ENCODE results near the gene HRC.
A peak's percentile ranks its signal among the peaks of the same experiment; 100 is the strongest.
"Not testable (repeated sequence)": the region's sequence is repeated elsewhere in the genome, so short reads cannot be mapped to it uniquely, and the experiment has no call there.

The HRC gene

DNA sequence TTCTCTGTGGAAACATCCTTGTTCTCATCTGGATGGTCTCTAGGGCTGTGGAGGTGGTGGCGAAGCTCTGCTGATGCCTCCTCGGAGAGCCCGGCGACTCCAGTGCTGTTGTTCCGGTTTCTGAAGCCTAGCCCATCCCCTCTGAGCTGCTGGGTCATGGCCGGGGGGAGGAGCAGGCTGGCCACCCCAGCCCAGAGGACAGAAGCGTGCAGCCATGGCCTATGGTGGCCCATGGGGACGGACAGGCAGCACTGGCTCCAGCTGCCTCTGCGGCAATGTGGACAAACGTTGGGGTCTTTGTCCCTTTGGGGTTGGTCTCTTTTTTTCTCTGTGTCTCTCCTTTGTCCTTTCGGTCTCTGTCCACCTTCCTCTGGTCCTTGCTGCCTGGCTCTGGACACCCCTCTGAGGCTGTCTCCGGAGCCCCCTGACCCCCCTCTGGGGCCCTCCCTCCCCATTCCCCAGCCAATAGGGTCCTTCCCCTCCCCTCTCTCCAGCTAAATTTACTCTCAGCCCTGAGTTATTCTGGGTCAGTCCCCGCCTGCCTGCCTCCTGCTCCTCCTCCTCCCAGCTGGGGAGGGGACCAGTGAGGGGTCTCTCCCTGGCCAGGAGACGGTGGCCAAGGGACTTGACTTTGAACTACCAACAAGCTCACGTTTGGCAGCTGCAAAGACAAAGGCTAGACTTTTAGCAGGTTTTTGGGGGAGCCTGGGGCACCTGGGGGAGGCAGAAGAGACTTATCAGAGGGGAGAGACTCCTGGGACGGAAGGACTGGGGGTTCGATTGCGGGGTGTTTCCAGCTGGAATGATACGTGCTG, at the start of gene HRC:
Gene HRC (minus strand): TSS at position 392 of the 815 bp plus-strand sequence. CDS start 159 bp downstream, at position 233.
- H3K9me3 Mint-ChIP-seq = no peaks in the 10 kb centered on the region
- peaks cover 63% of the 10 kb centered on the region for H3K27me3 Mint-ChIP-seq
- H3K4me3 Mint-ChIP-seq = no peak within 1 kb of the TSS
- H3K36me3 Mint-ChIP-seq (ENCODE audit: low read depth) = no peaks in the 10 kb centered on the region
- peaks cover 13% of the 10 kb centered on the region for H3K4me1 Mint-ChIP-seq (ENCODE audit: low read depth)
- no peak within 1 kb of the TSS for H3K27ac Mint-ChIP-seq

GRCh38 chr19:49201042-49201441, 45.8 kb upstream of the HRC start:
- no peaks in the 10 kb centered on the region for H3K9me3 Mint-ChIP-seq
- H3K4me3 Mint-ChIP-seq = no peak overlapping the region
- no peak overlapping the region for H3K27ac Mint-ChIP-seq
- peaks cover 3% of the 10 kb centered on the region for H3K27me3 Mint-ChIP-seq
- no peaks in the 10 kb centered on the region for H3K36me3 Mint-ChIP-seq (ENCODE audit: low read depth)
- peaks cover 3% of the 10 kb centered on the region for H3K4me1 Mint-ChIP-seq (ENCODE audit: low read depth)

- Mint-ChIP-seq H3K4me3 (no peak overlapping the region), H3K9me3 (no peaks in the 10 kb centered on the region), H3K36me3 (ENCODE audit: low read depth) (no peaks in the 10 kb centered on the region), H3K27me3 (peaks cover 3% of the 10 kb centered on the region), H3K4me1 (ENCODE audit: low read depth) (peaks cover 3% of the 10 kb centered on the region), H3K27ac (no peak overlapping the region)
Observed at GRCh38 chr19:49200238-49200862, 45.2 kb upstream of the HRC start.

DNA sequence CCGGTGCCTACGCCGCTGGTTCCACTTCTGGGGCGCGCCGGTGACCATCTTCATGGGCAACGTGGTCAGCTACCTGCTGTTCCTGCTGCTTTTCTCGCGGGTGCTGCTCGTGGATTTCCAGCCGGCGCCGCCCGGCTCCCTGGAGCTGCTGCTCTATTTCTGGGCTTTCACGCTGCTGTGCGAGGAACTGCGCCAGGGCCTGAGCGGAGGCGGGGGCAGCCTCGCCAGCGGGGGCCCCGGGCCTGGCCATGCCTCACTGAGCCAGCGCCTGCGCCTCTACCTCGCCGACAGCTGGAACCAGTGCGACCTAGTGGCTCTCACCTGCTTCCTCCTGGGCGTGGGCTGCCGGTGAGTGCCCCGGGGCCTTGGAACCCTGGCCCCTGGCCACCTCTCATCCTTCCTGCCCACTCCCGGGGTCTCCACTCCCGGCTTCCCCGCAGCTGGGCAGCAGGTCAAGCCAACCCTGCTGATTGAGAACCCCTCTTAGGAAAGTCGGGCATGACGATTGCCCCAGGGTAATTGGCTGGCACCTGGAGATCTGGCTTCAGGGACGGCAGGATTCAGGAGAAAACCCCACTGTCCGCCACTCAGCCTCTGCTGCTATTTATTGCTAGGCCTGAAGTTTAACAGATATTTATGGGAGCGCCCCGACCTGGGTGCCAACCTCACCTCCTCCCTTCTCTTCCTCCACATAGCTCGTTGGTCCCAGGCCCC, 41.5 kb upstream of the HRC start:
- Mint-ChIP-seq H3K9me3 (no peaks in the 10 kb centered on the region), H3K36me3 (ENCODE audit: low read depth) (no peaks in the 10 kb centered on the region), H3K27ac (no peak overlapping the region), H3K4me1 (ENCODE audit: low read depth) (peaks cover 3% of the 10 kb centered on the region), H3K4me3 (no peak overlapping the region), H3K27me3 (no peaks in the 10 kb centered on the region)

- Mint-ChIP-seq H3K27ac (no peak overlapping the region), H3K4me3 (no peak overlapping the region), H3K36me3 (ENCODE audit: low read depth) (no peaks in the 10 kb centered on the region), H3K27me3 (peaks cover 3% of the 10 kb centered on the region), H3K9me3 (peaks cover 3% of the 10 kb centered on the region), H3K4me1 (ENCODE audit: low read depth) (peaks cover 6% of the 10 kb centered on the region)
Observed at GRCh38 chr19:49194408-49194807, 39.2 kb upstream of the HRC start.

DNA sequence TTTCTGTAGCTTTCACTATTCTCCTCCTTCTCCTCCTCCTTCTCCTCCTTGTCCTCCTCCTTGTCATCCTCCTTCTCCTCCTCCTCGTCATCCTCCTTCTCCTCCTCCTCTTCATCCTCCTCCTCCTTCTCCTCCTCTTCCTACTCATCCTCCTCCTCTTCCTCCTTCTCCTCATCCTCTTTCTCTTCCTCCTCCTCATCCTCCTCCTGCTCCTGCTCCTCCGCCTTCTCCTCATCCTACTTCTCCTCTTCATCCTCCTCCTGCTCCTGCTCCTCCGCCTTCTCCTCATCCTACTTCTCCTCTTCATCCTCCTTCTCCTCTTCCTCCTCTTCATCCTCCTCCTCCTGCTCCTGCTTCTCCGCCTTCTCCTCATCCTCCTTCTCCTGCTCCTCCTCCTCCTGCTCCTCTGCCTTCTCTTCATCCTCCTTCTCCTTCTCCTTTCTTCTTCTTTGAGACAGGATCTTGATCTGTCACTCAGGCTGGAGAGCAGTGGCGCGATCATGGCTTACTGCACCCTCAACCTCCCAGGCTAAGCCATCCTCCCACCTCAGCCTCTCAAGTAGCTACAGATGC, 38.7 kb upstream of the HRC start:
- Mint-ChIP-seq H3K4me3 (no peak overlapping the region), H3K9me3 (peaks cover 3% of the 10 kb centered on the region), H3K27ac (no peak overlapping the region), H3K27me3 (peaks cover 3% of the 10 kb centered on the region), H3K4me1 (ENCODE audit: low read depth) (peaks cover 5% of the 10 kb centered on the region), H3K36me3 (ENCODE audit: low read depth) (no peaks in the 10 kb centered on the region)

DNA sequence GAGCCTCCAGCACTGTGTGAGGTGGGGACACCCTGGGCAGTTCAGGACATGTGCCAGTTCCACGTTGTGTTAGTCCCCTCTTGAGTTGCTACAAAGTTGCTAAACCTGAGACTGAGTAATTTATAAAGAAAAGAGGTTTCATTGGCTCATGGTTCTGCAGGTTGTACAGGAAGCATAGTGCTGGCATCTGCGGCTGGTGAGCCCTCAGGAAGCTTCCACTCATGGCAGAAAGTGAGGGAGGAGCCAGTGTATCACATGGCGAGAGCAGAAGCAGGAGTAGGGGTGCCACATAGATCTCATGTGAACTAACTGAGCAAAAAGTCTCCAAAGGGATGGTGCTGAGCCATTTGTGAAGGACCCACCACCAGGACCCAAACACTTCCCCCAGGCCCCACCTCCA, 35.6 kb upstream of the HRC start:
- no peak overlapping the region for H3K27ac Mint-ChIP-seq
- H3K27me3 Mint-ChIP-seq = peaks cover 3% of the 10 kb centered on the region
- H3K9me3 Mint-ChIP-seq = peaks cover 3% of the 10 kb centered on the region
- H3K4me3 Mint-ChIP-seq = no peak overlapping the region
- no peaks in the 10 kb centered on the region for H3K36me3 Mint-ChIP-seq (ENCODE audit: low read depth)
- H3K4me1 Mint-ChIP-seq (ENCODE audit: low read depth) = peaks cover 3% of the 10 kb centered on the region

DNA sequence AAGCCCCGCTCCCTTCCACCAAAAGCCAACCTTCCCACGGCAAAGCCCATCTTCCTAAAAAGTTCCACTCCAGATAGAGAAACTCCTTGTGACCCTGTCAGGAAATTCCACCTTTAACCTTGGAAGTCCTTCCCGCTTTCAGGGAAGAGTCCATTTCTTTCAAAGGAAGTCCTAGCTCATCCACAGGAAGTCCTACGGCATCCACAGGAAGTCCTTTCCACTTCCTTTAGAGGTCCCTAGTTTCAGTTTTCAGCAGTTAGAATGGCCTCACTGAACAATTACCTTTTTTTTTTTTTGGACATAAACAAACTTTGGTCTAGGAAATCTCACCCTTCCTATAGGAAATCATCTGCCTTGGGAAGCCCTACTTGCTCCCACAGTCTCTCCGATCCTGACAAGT, 34.1 kb upstream of the HRC start:
- Mint-ChIP-seq H3K36me3 (ENCODE audit: low read depth) (no peaks in the 10 kb centered on the region), H3K4me3 (no peak overlapping the region), H3K27me3 (peaks cover 3% of the 10 kb centered on the region), H3K4me1 (ENCODE audit: low read depth) (peaks cover 3% of the 10 kb centered on the region), H3K9me3 (peaks cover 3% of the 10 kb centered on the region), H3K27ac (no peak overlapping the region)

DNA sequence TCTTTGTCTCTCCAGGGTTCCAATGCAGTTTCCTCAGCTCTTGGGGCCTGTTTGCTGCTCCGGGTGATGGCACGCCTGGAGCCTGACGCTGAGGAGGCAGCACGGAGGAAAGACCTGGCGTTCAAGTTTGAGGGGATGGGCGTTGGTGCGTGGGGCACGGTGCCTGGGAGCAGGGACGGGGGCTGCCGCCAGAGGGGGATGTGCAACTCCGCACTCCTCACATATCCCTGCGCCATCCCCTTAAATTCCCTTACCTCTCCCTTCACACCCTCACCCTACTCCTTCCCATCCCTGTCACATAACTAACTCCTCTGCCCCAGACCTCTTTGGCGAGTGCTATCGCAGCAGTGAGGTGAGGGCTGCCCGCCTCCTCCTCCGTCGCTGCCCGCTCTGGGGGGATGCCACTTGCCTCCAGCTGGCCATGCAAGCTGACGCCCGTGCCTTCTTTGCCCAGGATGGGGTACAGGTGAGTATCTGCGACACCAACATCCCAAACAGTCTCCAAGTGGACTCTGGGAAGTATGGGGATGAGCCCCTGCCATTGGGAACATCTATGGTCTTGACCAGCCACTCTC, 33.5 kb upstream of the HRC start:
- no peak overlapping the region for H3K27ac Mint-ChIP-seq
- no peak overlapping the region for H3K4me3 Mint-ChIP-seq
- no peaks in the 10 kb centered on the region for H3K36me3 Mint-ChIP-seq (ENCODE audit: low read depth)
- H3K9me3 Mint-ChIP-seq = peaks cover 7% of the 10 kb centered on the region
- H3K4me1 Mint-ChIP-seq (ENCODE audit: low read depth) = peaks cover 3% of the 10 kb centered on the region
- peaks cover 7% of the 10 kb centered on the region for H3K27me3 Mint-ChIP-seq

GRCh38 chr19:49186108-49186507, 30.9 kb upstream of the HRC start:
- H3K4me3 Mint-ChIP-seq = no peak overlapping the region
- H3K4me1 Mint-ChIP-seq (ENCODE audit: low read depth) = peaks cover 3% of the 10 kb centered on the region
- no peak overlapping the region for H3K27ac Mint-ChIP-seq
- H3K27me3 Mint-ChIP-seq = peaks cover 7% of the 10 kb centered on the region
- H3K36me3 Mint-ChIP-seq (ENCODE audit: low read depth) = no peaks in the 10 kb centered on the region
- H3K9me3 Mint-ChIP-seq = peaks cover 12% of the 10 kb centered on the region

GRCh38 chr19:49182848-49183375, 27.7 kb upstream of the HRC start:
- Mint-ChIP-seq H3K27me3 (peaks cover 4% of the 10 kb centered on the region), H3K27ac (no peak overlapping the region), H3K9me3 (peaks cover 9% of the 10 kb centered on the region), H3K36me3 (ENCODE audit: low read depth) (no peaks in the 10 kb centered on the region), H3K4me1 (ENCODE audit: low read depth) (no peaks in the 10 kb centered on the region), H3K4me3 (no peak overlapping the region)

DNA sequence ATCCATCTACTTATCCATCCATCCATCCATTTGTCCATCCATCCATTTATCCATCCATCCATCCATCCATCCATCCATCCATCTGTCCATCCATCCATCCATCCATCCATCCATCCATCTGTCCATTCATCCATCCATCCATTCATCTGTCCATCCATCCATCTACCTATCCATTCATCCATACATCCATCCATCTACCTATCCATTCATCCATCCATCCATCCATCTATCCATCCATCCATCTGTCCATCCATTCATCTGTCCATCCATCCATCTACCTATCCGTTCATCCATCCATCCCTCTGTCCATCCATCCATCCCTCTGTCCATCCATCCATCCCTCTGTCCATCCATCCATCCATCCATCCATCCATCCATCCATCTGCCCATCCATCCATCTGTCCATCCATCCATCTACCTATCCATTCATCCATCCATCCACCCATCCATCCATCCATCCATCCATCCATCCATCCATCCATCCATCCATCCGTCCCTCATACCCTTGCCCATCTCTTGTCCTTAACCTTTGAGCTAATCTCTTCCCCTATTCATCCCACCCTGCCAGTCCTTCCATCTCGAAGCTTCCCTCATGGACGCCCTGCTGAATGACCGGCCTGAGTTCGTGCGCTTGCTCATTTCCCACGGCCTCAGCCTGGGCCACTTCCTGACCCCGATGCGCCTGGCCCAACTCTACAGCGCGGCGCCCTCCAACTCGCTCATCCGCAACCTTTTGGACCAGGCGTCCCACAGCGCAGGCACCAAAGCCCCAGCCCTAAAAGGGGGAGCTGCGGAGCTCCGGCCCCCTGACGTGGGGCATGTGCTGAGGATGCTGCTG, 27.0 kb upstream of the HRC start:
- not testable (repeated sequence) for H3K27me3 Mint-ChIP-seq; H3K4me1 Mint-ChIP-seq (ENCODE audit: low read depth); H3K4me3 Mint-ChIP-seq; H3K9me3 Mint-ChIP-seq; H3K36me3 Mint-ChIP-seq (ENCODE audit: low read depth)
- H3K27ac Mint-ChIP-seq = peak overlapping the region; percentile 36

DNA sequence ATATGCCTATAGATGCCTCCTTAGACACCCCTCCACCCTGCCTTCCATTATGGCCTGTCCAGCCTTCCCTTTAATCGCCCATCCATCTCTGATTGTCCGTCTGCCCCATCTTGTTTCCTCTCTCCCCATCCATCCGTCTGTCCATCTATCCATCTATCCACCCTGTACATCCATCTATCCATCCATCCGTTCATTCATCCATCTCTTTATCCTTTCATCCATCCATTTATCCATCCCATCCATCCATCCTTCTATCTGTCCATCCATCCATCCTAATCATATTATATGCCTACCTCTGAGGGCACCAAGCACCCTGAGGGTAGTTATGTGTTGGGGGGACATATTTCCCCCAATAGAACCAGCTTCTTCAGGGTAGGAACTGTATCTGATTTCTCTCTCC, 25.5 kb upstream of the HRC start:
- Mint-ChIP-seq H3K9me3 (peaks cover 9% of the 10 kb centered on the region), H3K36me3 (ENCODE audit: low read depth) (no peaks in the 10 kb centered on the region), H3K27me3 (peaks cover 4% of the 10 kb centered on the region), H3K4me3 (no peak overlapping the region), H3K4me1 (ENCODE audit: low read depth) (peaks cover 6% of the 10 kb centered on the region), H3K27ac (no peak overlapping the region)

DNA sequence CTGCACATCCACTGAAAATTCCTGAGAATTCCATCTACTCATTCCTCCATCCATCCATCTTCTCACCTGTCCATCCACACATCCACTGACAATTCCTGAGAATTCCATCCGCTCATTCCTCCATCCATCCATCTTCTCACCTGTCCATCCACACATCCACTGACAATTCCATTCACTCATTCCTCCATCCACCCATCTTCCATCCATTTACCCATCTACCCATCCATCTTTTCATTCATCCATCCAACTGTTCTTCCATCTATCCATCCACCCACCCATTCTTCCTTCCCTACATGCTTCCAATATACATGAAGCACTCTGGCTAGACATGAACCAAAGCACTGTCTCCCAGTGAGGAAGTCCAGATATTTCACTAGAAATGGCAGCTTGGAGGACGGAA, 18.0 kb upstream of the HRC start:
- H3K4me1 Mint-ChIP-seq (ENCODE audit: low read depth) = peaks cover 6% of the 10 kb centered on the region
- peaks cover 8% of the 10 kb centered on the region for H3K27me3 Mint-ChIP-seq
- no peak overlapping the region for H3K4me3 Mint-ChIP-seq

More for the DNA sequence above, 18.0 kb upstream of the HRC start:
- H3K9me3 Mint-ChIP-seq = no peaks in the 10 kb centered on the region
- H3K27ac Mint-ChIP-seq = no peak overlapping the region
- no peaks in the 10 kb centered on the region for H3K36me3 Mint-ChIP-seq (ENCODE audit: low read depth)
